Endothelial cell of umbilical vein (primary cell): ENCODE results near the gene SGPL1. TPM values are rescaled to one million over a fixed set of nuclear protein-coding genes. Genes with fewer than 3 reads are reported as not detected.

Source experiments
- BruUV-seq: library from RNA; stranded (reverse); fragments of 400-500 nt; replicated peaks from 2 replicates; lab custom pipeline; 2021; lab: Mats Ljungman, UMichigan
- CTCF ChIA-PET: fragments of 300-600, 350-600 bp; sonication (Branson Sonifier 250); formaldehyde crosslinking; loops from one replicate; lab custom pipeline; 2021; ENCODE audit warnings: antibody characterized with exemption, inconsistent platforms; lab: Charles Lee
- POLR2A ChIA-PET: fragments of 300-600, 350-600 bp; sonication (Branson Sonifier 250); formaldehyde crosslinking; loops from one replicate; lab custom pipeline; 2021; ENCODE audit warnings: antibody characterized with exemption, inconsistent platforms; lab: Charles Lee
- DNase-seq: peaks from one replicate; pipeline ENCODE4 v3.0.0-alpha.2; 2011; ENCODE audit warnings: low read depth, low spot score
- FAIRE-seq: peaks from 2 replicates; lab custom pipeline; 2011; peaks lifted over from hg19 to GRCh38; lab: Jason Lieb, UNC
- H2AFZ ChIP-seq: 2 replicates; pipeline ENCODE4 v1.6.0; 2012; ENCODE audit warnings: low read depth, low read length, control low read depth, inconsistent platforms
- H3K27ac ChIP-seq: 2 replicates; pipeline ENCODE4 v1.5.1; 2011; ENCODE audit warnings: low read depth, mild to moderate bottlenecking, control low read depth, low read length, moderate library complexity; ENCODE audit not compliant: insufficient read depth
- H3K27me3 ChIP-seq, 2 experiments: 2 replicates each; pipeline versions ENCODE4 v1.6.0 to v1.6.1; 2011; ENCODE audit warnings: low read length in 2 of 2, mixed read lengths in 1 of 2; ENCODE audit not compliant: control insufficient read depth in 2 of 2, insufficient read depth in 2 of 2
- H3K36me3 ChIP-seq, 2 experiments: 2 replicates in 1 of 2; 3 replicates in 1 of 2; pipeline ENCODE4 v1.5.1; 2011; ENCODE audit warnings: low read length in 2 of 2, mild to moderate bottlenecking in 1 of 2, moderate library complexity in 1 of 2; ENCODE audit not compliant: control insufficient read depth in 2 of 2, insufficient read depth in 2 of 2; ENCODE audit errors: extremely low read depth in 1 of 2
- H3K4me1 ChIP-seq: 3 replicates; pipeline ENCODE4 v1.5.1; 2011; ENCODE audit warnings: mild to moderate bottlenecking, low read length; ENCODE audit not compliant: control insufficient read depth, insufficient read depth; ENCODE audit errors: extremely low read depth
- H3K4me2 ChIP-seq: 2 replicates; pipeline ENCODE4 v1.6.1; 2011; ENCODE audit warnings: low read length, control low read depth, mixed read lengths; ENCODE audit not compliant: insufficient read depth
- H3K4me3 ChIP-seq, 3 experiments: fragments of 200-600 bp in 1 of 3; sonication (generic), shearing (Covaris generic) in 1 of 3; replicated peaks in 1 of 3; 2 replicates each; pipeline ENCODE4 v1.5.1; 2011 to 2016; ENCODE audit warnings: control low read depth in 3 of 3, low read length in 3 of 3, mild to moderate bottlenecking in 2 of 3, inconsistent platforms in 1 of 3, low read depth in 1 of 3, moderate library complexity in 1 of 3; ENCODE audit not compliant: insufficient read depth in 1 of 3
- H3K79me2 ChIP-seq: 2 replicates; pipeline ENCODE4 v1.6.0; 2012; ENCODE audit warnings: low read length, inconsistent platforms; ENCODE audit not compliant: control insufficient read depth, insufficient read depth
- H3K9ac ChIP-seq: replicated peaks from 2 replicates; pipeline ENCODE3; 2011; ENCODE audit warnings: low read length, control low read depth; ENCODE audit not compliant: insufficient read depth; ENCODE audit errors: extremely low read depth
- H3K9me1 ChIP-seq: replicated peaks from 3 replicates; pipeline ENCODE4 v1.6.0; 2011; ENCODE audit warnings: mild to moderate bottlenecking, low read length; ENCODE audit not compliant: control insufficient read depth, insufficient read depth; ENCODE audit errors: extremely low read depth
- H3K9me3 ChIP-seq: replicated peaks from 2 replicates; pipeline ENCODE4 v1.5.1; 2012; ENCODE audit warnings: low read length, inconsistent platforms; ENCODE audit not compliant: control insufficient read depth, insufficient read depth
- H4K20me1 ChIP-seq: replicated peaks from 2 replicates; pipeline ENCODE3; 2011; ENCODE audit warnings: mild to moderate bottlenecking, low read length; ENCODE audit not compliant: control insufficient read depth, insufficient read depth; ENCODE audit errors: extremely low read depth
- CTCF ChIP-seq, 2 donors: IDR thresholded peaks; 1 replicate in 1 of 2; 2 replicates in 1 of 2; pipeline ENCODE4 v1.5.1; 2011; ENCODE audit warnings: low read length in 2 of 2, mild to moderate bottlenecking in 2 of 2, moderate library complexity in 2 of 2, control low read depth in 1 of 2, inconsistent platforms in 1 of 2, low read depth in 1 of 2; ENCODE audit not compliant: insufficient read depth in 1 of 2; ENCODE audit errors: extremely low read depth in 1 of 2
- EZH2 ChIP-seq: IDR thresholded peaks from 2 replicates; pipeline ENCODE4 v1.6.1; 2012; ENCODE audit warnings: borderline replicate concordance, low read depth, mild to moderate bottlenecking, moderate library complexity, low read length, inconsistent platforms; ENCODE audit not compliant: severe bottlenecking
- FOS ChIP-seq: IDR thresholded peaks from 2 replicates; pipeline ENCODE4 v1.6.1; 2011; ENCODE audit warnings: mild to moderate bottlenecking, low read length, moderate library complexity, borderline replicate concordance; ENCODE audit not compliant: insufficient read depth
- GATA2 ChIP-seq: IDR thresholded peaks from 2 replicates; pipeline ENCODE4 v1.7.0; 2011; ENCODE audit warnings: low read depth, mild to moderate bottlenecking, moderate library complexity, mixed read lengths, low read length; ENCODE audit not compliant: insufficient read length, insufficient read depth
- JUN ChIP-seq: IDR thresholded peaks from 2 replicates; pipeline ENCODE4 v1.6.1; 2011; ENCODE audit warnings: borderline replicate concordance, low read depth; ENCODE audit not compliant: insufficient read length, insufficient read depth
- MAX ChIP-seq: IDR thresholded peaks from 2 replicates; pipeline ENCODE4 v1.6.1; 2011; ENCODE audit not compliant: insufficient read depth, insufficient read length
- MYC ChIP-seq: IDR thresholded peaks from one replicate; pipeline ENCODE4 v1.6.1; 2011; ENCODE audit warnings: mild to moderate bottlenecking, low read depth, low read length
- POLR2A ChIP-seq: IDR thresholded peaks from 2 replicates; pipeline ENCODE4 v1.6.1; 2012; ENCODE audit warnings: low read depth, mild to moderate bottlenecking, control low read depth, low read length
- POLR2AphosphoS5 ChIP-seq: IDR thresholded peaks from 2 replicates; pipeline ENCODE4 v1.6.1; 2012; ENCODE audit warnings: low read depth, mild to moderate bottlenecking, control low read depth, low read length, moderate library complexity; ENCODE audit not compliant: insufficient read depth
- dilution Hi-C: fragments of 300-500 bp; cut with MboI; formaldehyde crosslinking; loops from one replicate; pipeline ENCODE4 v1.15.0; 2019; ENCODE audit warnings: low sequenced_read_pairs; ENCODE audit not compliant: extremely low pct_ligation_motif_present
- intact Hi-C: fragments of 100-400 bp; cut with micrococcal nuclease; formaldehyde crosslinking; loops from one replicate; pipeline ENCODE4 v1.10.0; 2022
- polyA plus RNA-seq, 4 experiments: library from polyadenylated mRNA; depleted of rRNA in 3 of 4; stranded (reverse) in 3 of 4; unstranded in 1 of 4; fragments of >200 nt; gene quantifications; 2 replicates each; pipeline versions ENCODE4 v1.2.1 to v1.2.3, GENCODE V29; 2011 to 2012; ENCODE audit warnings: missing spikeins in 1 of 4
- total RNA-seq: library from RNA; stranded (reverse); gene quantifications from 2 replicates; pipeline ENCODE4 v1.2.3, GENCODE V29; 2021

The SGPL1 gene
- total and polyA plus RNA-seq, 2 donors (not counting 3 experiments of a cell fraction or from before 2014, with no cell fraction given): 11.4 to 25.2 TPM

- no peaks in the 10 kb centered on the region for H3K9me1 ChIP-seq
- FAIRE-seq (no peak), DNase-seq (no peak)
- H3K4me1 ChIP-seq: no peaks in the 10 kb centered on the region
- TF ChIP-seq EZH2 (no peak), FOS (no peak), CTCF (IDR thresholded peaks at IDR 0.05; ENCODE audit: extremely low read depth in 1 of 2, insufficient read depth in 1 of 2, low read depth in 1 of 2, low read length in 2 of 2) (no peak), POLR2A (no peak), GATA2 (no peak)
- ChIA-PET CTCF (interaction anchor here (1.7 kb wide), 1 partner anchor 8 kb away, joined by 7 read pairs; no protein-coding TSS in a partner anchor), POLR2A (no interaction called here)
- H3K4me2 ChIP-seq: no peak overlapping the region
- H3K9me3 ChIP-seq: no peaks in the 10 kb centered on the region
- H3K9ac ChIP-seq: no peak overlapping the region
- intact Hi-C loops (no loop called here), dilution Hi-C loops (no loop called here)
- peaks cover 4 to 10% of the 10 kb centered on the region in 2 experiments for H3K27me3 ChIP-seq
- H3K4me3 ChIP-seq: no peak overlapping the region
- no peak overlapping the region for H3K27ac ChIP-seq
- no peaks in the 10 kb centered on the region for H4K20me1 ChIP-seq
- H2AFZ ChIP-seq: no peak overlapping the region
- no TSS peak for BruUV-seq
- H3K79me2 ChIP-seq: no peaks in the 10 kb centered on the region
- H3K36me3 ChIP-seq: no peaks in the 10 kb centered on the region
These were observed 83.3 kb downstream of the SGPL1 start for GRCh38 chr10:70899096-70899495.

- dilution Hi-C loops (no loop called here), intact Hi-C loops (no loop called here)
- Histone ChIP-seq H3K4me1 (no peaks in the 10 kb centered on the region), H3K36me3 (no peaks in the 10 kb centered on the region), H3K9me1 (no peaks in the 10 kb centered on the region), H3K4me3 (no peak overlapping the region), H3K9ac (no peak overlapping the region), H2AFZ (no peak overlapping the region), H3K79me2 (no peaks in the 10 kb centered on the region), H3K9me3 (no peaks in the 10 kb centered on the region), H4K20me1 (no peaks in the 10 kb centered on the region), H3K27me3 (peaks cover 4 to 10% of the 10 kb centered on the region in 2 experiments), H3K27ac (no peak overlapping the region), H3K4me2 (no peak overlapping the region)
- TF ChIP-seq GATA2: no peak
- TF ChIP-seq MAX: no peak
- TF ChIP-seq POLR2A: no peak
- TF ChIP-seq EZH2: no peak
- TF ChIP-seq FOS: no peak
- no peak for TF ChIP-seq CTCF (IDR thresholded peaks at IDR 0.05; ENCODE audit: extremely low read depth in 1 of 2, insufficient read depth in 1 of 2, low read depth in 1 of 2, low read length in 2 of 2)
- no peak for TF ChIP-seq MYC
- TF ChIP-seq POLR2AphosphoS5: no peak
- TF ChIP-seq JUN: no peak
- ChIA-PET CTCF (interaction anchor here (2.6 to 6.0 kb wide), 2 partner anchors 15 to 384 kb away, joined by 20 to 80 read pairs; no protein-coding TSS in a partner anchor), POLR2A (no interaction called here)
- BruUV-seq: no TSS peak
- DNase-seq (no peak), FAIRE-seq (no peak)
These were observed 85.6 kb downstream of the SGPL1 start for GRCh38 chr10:70901276-70901878.
